ENCODE data around the gene ATG13.

ATG13 gene

DNA sequence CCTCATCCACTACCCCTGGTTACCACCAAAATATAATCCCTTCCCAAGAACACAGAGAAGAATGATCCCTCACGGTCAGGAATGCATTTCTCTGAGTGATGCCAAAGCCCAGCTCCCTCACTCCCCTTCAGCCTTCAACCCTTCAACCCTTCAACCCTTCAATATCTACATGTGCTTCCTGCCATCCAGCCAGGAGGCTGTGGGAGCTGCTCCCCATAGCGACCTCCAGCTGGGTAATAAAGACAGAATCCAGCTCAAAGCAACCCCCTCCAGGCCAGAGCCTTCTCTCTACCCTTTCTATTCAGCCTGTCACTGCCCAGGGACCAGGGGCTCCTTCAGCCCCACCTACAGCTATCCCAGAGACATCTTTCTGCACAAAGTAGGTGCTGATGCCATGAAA is 80.4 kb downstream of the ATG13 start:
- peaks cover 24% of the 10 kb centered on the region for H3K4me1 ChIP-seq (ENCODE audit: insufficient read depth, low read length, severe bottlenecking)
- no peaks in the 10 kb centered on the region for H3F3A ChIP-seq (ENCODE audit: insufficient read depth, low read length)
- H3K36me3 ChIP-seq (ENCODE audit: insufficient read depth, low read length) = peaks cover 35% of the 10 kb centered on the region
- peaks cover 10% of the 10 kb centered on the region for H3K79me2 ChIP-seq (ENCODE audit: insufficient read depth, low read length)
- TF ChIP-seq, protein P1, sequence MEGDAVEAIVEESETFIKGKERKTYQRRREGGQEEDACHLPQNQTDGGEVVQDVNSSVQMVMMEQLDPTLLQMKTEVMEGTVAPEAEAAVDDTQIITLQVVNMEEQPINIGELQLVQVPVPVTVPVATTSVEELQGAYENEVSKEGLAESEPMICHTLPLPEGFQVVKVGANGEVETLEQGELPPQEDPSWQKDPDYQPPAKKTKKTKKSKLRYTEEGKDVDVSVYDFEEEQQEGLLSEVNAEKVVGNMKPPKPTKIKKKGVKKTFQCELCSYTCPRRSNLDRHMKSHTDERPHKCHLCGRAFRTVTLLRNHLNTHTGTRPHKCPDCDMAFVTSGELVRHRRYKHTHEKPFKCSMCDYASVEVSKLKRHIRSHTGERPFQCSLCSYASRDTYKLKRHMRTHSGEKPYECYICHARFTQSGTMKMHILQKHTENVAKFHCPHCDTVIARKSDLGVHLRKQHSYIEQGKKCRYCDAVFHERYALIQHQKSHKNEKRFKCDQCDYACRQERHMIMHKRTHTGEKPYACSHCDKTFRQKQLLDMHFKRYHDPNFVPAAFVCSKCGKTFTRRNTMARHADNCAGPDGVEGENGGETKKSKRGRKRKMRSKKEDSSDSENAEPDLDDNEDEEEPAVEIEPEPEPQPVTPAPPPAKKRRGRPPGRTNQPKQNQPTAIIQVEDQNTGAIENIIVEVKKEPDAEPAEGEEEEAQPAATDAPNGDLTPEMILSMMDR (IDR thresholded peaks at IDR 0.05; ENCODE audit: low read length) = no peak
- no peak for TF ChIP-seq EZH2 (IDR thresholded peaks at IDR 0.05; ENCODE audit: borderline replicate concordance, low read length)
- H3K27ac ChIP-seq (ENCODE audit: low read depth, low read length, poor library complexity, severe bottlenecking) = no peak overlapping the region
- no peaks in the 10 kb centered on the region for H3K9me3 ChIP-seq (ENCODE audit: low read length)
- no peak overlapping the region for H3K9ac ChIP-seq (ENCODE audit: low read length)
- H3K4me2 ChIP-seq (ENCODE audit: low read length) = no peak overlapping the region
- H2AFZ ChIP-seq (ENCODE audit: low read length) = no peak overlapping the region
- no peak overlapping the region for H3K4me3 ChIP-seq (ENCODE audit: low read depth, low read length, poor library complexity, severe bottlenecking)
- no peaks in the 10 kb centered on the region for H3K9me2 ChIP-seq (ENCODE audit: low read depth, low read length)
- no peaks in the 10 kb centered on the region for H4K20me1 ChIP-seq (ENCODE audit: insufficient read depth, low read length)
- H3K27me3 ChIP-seq (ENCODE audit: insufficient read depth, low read length) = no peaks in the 10 kb centered on the region

DNA sequence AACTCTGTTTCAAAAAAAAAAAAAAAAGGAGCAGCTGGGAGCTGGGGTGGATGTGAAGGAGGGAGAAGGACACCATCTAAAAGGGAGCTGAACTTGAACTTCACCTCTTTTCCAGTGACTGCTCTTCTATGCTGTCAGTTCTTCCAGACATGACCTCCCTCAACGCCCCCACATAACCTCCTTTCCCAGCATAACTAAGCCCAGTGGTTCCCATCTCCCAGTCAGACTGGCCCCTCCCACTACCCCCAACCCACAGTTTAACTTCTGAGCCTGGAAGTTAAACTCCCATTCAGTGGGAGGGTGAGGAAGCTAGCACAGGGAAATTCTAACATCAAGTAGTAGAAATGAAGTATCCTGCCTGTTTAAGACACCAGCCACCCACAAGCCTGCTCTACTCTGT is 81.2 kb downstream of the ATG13 start:
- Histone ChIP-seq H3K4me2 (ENCODE audit: low read length) (no peak overlapping the region; the same call in 1 of the 2 replicates), H3K9ac (ENCODE audit: low read length) (peak overlapping the region; percentile 10; the same call in 1 of the 2 replicates), H3K9me2 (ENCODE audit: low read depth, low read length) (no peaks in the 10 kb centered on the region), H4K20me1 (ENCODE audit: insufficient read depth, low read length) (no peaks in the 10 kb centered on the region), H3F3A (ENCODE audit: insufficient read depth, low read length) (no peaks in the 10 kb centered on the region), H3K27ac (ENCODE audit: low read depth, low read length, poor library complexity, severe bottlenecking) (no peak overlapping the region), H3K9me3 (ENCODE audit: low read length) (no peaks in the 10 kb centered on the region), H3K79me2 (ENCODE audit: insufficient read depth, low read length) (peaks cover 10% of the 10 kb centered on the region), H2AFZ (ENCODE audit: low read length) (no peak overlapping the region), H3K4me3 (ENCODE audit: low read depth, low read length, poor library complexity, severe bottlenecking) (no peak overlapping the region), H3K36me3 (ENCODE audit: insufficient read depth, low read length) (peaks cover 42% of the 10 kb centered on the region), H3K27me3 (ENCODE audit: insufficient read depth, low read length) (no peaks in the 10 kb centered on the region), H3K4me1 (ENCODE audit: insufficient read depth, low read length, severe bottlenecking) (peaks cover 24% of the 10 kb centered on the region)
- TF ChIP-seq, protein P1 (IDR thresholded peaks at IDR 0.05; ENCODE audit: low read length) = no peak
- TF ChIP-seq EZH2 (IDR thresholded peaks at IDR 0.05; ENCODE audit: borderline replicate concordance, low read length) = no peak

DNA sequence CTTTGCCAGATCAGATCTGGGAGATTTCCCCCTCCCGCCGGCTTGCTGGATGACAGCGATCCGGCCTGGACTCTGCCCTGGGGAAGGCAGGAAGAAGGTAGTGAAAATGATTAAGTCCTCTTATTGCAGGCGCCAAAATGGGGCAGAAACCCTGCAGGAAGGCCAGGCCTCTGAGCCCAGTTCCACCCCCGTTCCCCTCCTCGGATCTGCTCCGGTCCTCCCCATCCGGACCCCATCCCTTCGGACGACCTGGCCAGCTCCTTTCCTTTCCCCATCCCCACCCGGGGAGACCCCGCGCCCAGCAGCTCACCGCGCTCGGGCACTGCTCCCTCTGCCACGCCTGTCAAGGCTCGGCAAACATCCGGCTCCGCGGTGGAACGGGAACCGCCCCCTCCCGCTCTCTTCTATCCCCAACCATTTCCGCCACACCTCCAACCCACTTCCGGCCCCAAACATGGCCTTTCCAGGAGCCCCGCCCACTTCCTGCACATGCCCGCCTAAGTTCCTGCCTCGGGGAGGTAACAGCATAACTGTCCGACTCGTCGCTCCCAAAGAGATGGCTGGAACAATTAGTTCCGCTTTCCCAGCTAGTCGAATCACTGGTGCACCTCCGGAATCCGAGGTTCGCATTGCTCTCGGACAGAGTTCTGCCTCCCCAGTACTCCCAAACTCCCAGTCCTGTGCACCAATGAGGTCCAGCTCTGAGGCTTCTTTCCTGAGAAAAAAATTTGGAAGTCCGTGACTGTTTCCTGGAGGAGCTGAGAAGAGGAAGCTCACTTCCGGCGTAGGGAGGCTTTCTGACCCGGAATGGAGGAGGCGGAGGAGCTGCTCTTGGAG is 83.1 kb downstream of the ATG13 start, which contains the start of the genes ARHGAP1 and ZNF408:
ARHGAP1 (minus strand) TSS at position 379 of the 837 bp plus-strand sequence. CDS start 4,512 bp downstream, outside the sequence.
ZNF408 (plus strand) TSS at position 791 of the 837 bp plus-strand sequence; CDS start at position 808, 17 bp downstream.
- Histone ChIP-seq H3K27me3 (ENCODE audit: insufficient read depth, low read length) (no peaks in the 10 kb centered on the region), H3K9ac (ENCODE audit: low read length) (peak within 1 kb of the TSS; percentile 92), H3K4me2 (ENCODE audit: low read length) (peak within 1 kb of the TSS; percentile 66), H3K4me3 (ENCODE audit: low read depth, low read length, poor library complexity, severe bottlenecking) (peak within 1 kb of the TSS; percentile 90), H2AFZ (ENCODE audit: low read length) (no peak within 1 kb of the TSS), H4K20me1 (ENCODE audit: insufficient read depth, low read length) (no peaks in the 10 kb centered on the region), H3K9me2 (ENCODE audit: low read depth, low read length) (no peaks in the 10 kb centered on the region), H3K27ac (ENCODE audit: low read depth, low read length, poor library complexity, severe bottlenecking) (peak within 1 kb of the TSS; percentile 43), H3F3A (ENCODE audit: insufficient read depth, low read length) (no peaks in the 10 kb centered on the region), H3K9me3 (ENCODE audit: low read length) (no peaks in the 10 kb centered on the region), H3K4me1 (ENCODE audit: insufficient read depth, low read length, severe bottlenecking) (peaks cover 24% of the 10 kb centered on the region), H3K79me2 (ENCODE audit: insufficient read depth, low read length) (peaks cover 10% of the 10 kb centered on the region), H3K36me3 (ENCODE audit: insufficient read depth, low read length) (peaks cover 40% of the 10 kb centered on the region)
- no peak for TF ChIP-seq EZH2 (IDR thresholded peaks at IDR 0.05; ENCODE audit: borderline replicate concordance, low read length)
- TF ChIP-seq, protein P1 (IDR thresholded peaks at IDR 0.05; ENCODE audit: low read length) = no peak

Measured in OCI-LY1 (cell line).